Pancreas (tissue), 10 donors: Measurements from ENCODE around the gene SLC7A8. TPM values are rescaled to one million over a fixed set of nuclear protein-coding genes. Genes with fewer than 3 reads are reported as not detected.
A peak's percentile ranks its signal among the peaks of the same experiment; 100 is the strongest.

Experiments
- ATAC-seq, 4 donors: fragments of 200-7000 bp; cut with Tn5 transposase; one replicate each; pipeline versions ENCODE4 v1.8.0 to v1.9.1; 2020; ENCODE audit warnings: mild to moderate bottlenecking in 4 of 4, moderate library complexity in 4 of 4
- DNase-seq, 6 donors: peaks; one replicate each; pipeline ENCODE4 v3.0.0-alpha.2; 2020
- FAIRE-seq: peaks from 2 replicates; lab custom pipeline; 2012; peaks lifted over from hg19 to GRCh38; lab: Jason Lieb, UNC
- H3K27ac ChIP-seq, 4 donors: fragments of 200-600 bp; sonication (generic); 1 replicate in 3 of 4; 2 replicates in 1 of 4; pipeline versions ENCODE4 v1.5.0 to v1.8.0; 2020
- H3K27me3 ChIP-seq, 4 donors: fragments of 200-600 bp; one replicate each; pipeline ENCODE4 v1.8.0; 2021
- H3K36me3 ChIP-seq, 3 donors: fragments of 200-600 bp; sonication (generic) in 1 of 3; one replicate each; pipeline versions ENCODE4 v1.5.0 to v1.8.0; 2020 to 2021
- H3K4me1 ChIP-seq, 3 donors: fragments of 200-600 bp; one replicate each; pipeline ENCODE4 v1.8.0; 2021
- H3K4me3 ChIP-seq, 4 donors: fragments of 200-600 bp; sonication (generic) in 2 of 4; one replicate each; pipeline versions ENCODE4 v1.5.0 to v1.8.0; 2020 to 2021
- H3K9me3 ChIP-seq, 4 donors: fragments of 200-600 bp; one replicate each; pipeline ENCODE4 v1.8.0; 2021
- CTCF ChIP-seq, 4 donors: fragments of 200-600 bp; sonication (generic) in 3 of 4; IDR thresholded peaks; one replicate each; pipeline versions ENCODE4 v1.5.0 to v1.8.0; 2021; ENCODE audit warnings: antibody characterized with exemption in 4 of 4
- WGBS, 2 donors: extraction: QIAGEN DNeasy Blood & Tissue Kit; methylation state at CpG; one replicate each; pipeline ENCODE4 v1.1.7; 2013; 5-methylcytosine and 5-hydroxymethylcytosine counted together
- intact Hi-C, 3 donors: fragments of 100-400 bp; cut with DNase I; formaldehyde crosslinking; loops; one replicate each; pipeline versions ENCODE4 v1.11.1 to v1.14.2; 2022
- polyA plus RNA-seq, 2 donors: library from polyadenylated mRNA; stranded (reverse); fragments of 200-250 nt; gene quantifications; one replicate each; pipeline ENCODE4 v1.2.3, GENCODE V29; 2013
- total RNA-seq, 6 donors: library from RNA; stranded (reverse); fragmentation: NEBNext Ultra II Directional in 4 of 6; extraction: Animal tissue kit (Norgen Biotek cat#: 25700) in 4 of 6; gene quantifications; one replicate each; pipeline versions ENCODE4 v1.2.1 to v1.2.4, GENCODE V29; 2021 to 2023
- donor health status: healthy with polysubstance abuse.
- donor health status: DM: no; HTN: no; CAD: no; lungs with moderate emphysema.
- donor health status: DM: no; HTN: no; CAD: no.
- donor health status: control.
- donor health status: control.
- donor health status: Bipolar disorder and iron deficiency.
- donor health status: DM: yes; HTN: yes; CAD: no.
- donor health status: DM: no; HTN: no; CAD: no.
- donor health status: DM: no; HTN: no; CAD: no.
- donor health status: DM: yes; HTN: yes; CAD: no.

SLC7A8 gene
- total and polyA plus RNA-seq, 8 donors: 11.5 to 70.8 (median 30.5) TPM

- H3K4me1 ChIP-seq: no peaks in the 10 kb centered on the region
- peaks cover 5 to 76% (median 49%) of the 10 kb centered on the region in 3 donors for H3K36me3 ChIP-seq
- WGBS, 2 donors: 64 to 68% methylated on average over 2 of the region's 2 CpGs
- no peaks in the 10 kb centered on the region for H3K9me3 ChIP-seq
- H3K4me3 ChIP-seq: no peak overlapping the region
- ATAC-seq (peak in 3 of 4 donors; percentile 70 to 87 (median 87)), FAIRE-seq (no peak), DNase-seq (peak in 1 of 6 donors; percentile 58)
- H3K27ac ChIP-seq: peak overlapping the region in 1 of 4 donors; percentile 4
- no peak for TF ChIP-seq CTCF (IDR thresholded peaks at IDR 0.05)
- intact Hi-C loops: no loop called here
- no peaks in the 10 kb centered on the region for H3K27me3 ChIP-seq
Observed at GRCh38 chr14:23078692-23079116, 104.8 kb downstream of the SLC7A8 start.

- TF ChIP-seq CTCF (IDR thresholded peaks at IDR 0.05): no peak
- WGBS, 2 donors: 79 to 81% methylated on average over 5 of the region's 5 CpGs
- DNase-seq: no peak
- Histone ChIP-seq H3K27me3 (no peaks in the 10 kb centered on the region), H3K4me1 (peaks cover 0 to 2% (median 2%) of the 10 kb centered on the region in 3 donors), H3K27ac (peak overlapping the region in 2 of 4 donors; percentile 16 to 19), H3K36me3 (peaks cover 5 to 71% (median 43%) of the 10 kb centered on the region in 3 donors), H3K4me3 (no peak overlapping the region), H3K9me3 (no peaks in the 10 kb centered on the region)
- no peak for FAIRE-seq
- peak in 1 of 4 donors; percentile 7 for ATAC-seq
- intact Hi-C loops: no loop called here
Observed at GRCh38 chr14:23077962-23078361, 105.5 kb downstream of the SLC7A8 start.

GRCh38 chr14:23076785-23077408 is 106.6 kb downstream of the SLC7A8 start:
- intact Hi-C loops: no loop called here
- Histone ChIP-seq H3K4me3 (no peak overlapping the region), H3K27ac (no peak overlapping the region), H3K27me3 (no peaks in the 10 kb centered on the region), H3K4me1 (peaks cover 8 to 13% (median 12%) of the 10 kb centered on the region in 3 donors), H3K36me3 (peaks cover 5 to 75% (median 39%) of the 10 kb centered on the region in 3 donors), H3K9me3 (no peaks in the 10 kb centered on the region)
- peak; percentile 35 to 53 (median 49) for TF ChIP-seq CTCF (IDR thresholded peaks at IDR 0.05)
- ATAC-seq (peak; percentile 24 to 60 (median 50)), DNase-seq (no peak), FAIRE-seq (no peak)
- 63 to 70% methylated on average over 5 of the region's 5 CpGs for WGBS, 2 donors

Other genes starting within 250 kb of the SLC7A8 start
- gene HAUS4, start 226.6 kb downstream of the SLC7A8 start, total RNA-seq: 10 to 100 TPM; 18.4 to 31.8 (median 23.4) TPM
- 10 to 100 TPM; 13.6 to 17.0 TPM for gene HAUS4, start 226.6 kb downstream of the SLC7A8 start, polyA plus RNA-seq
- gene AJUBA, start 201.1 kb downstream of the SLC7A8 start, total RNA-seq: 10 to 100 TPM in 2 of 6 donors, 1 to 10 TPM in 4; 5.4 to 17.8 (median 9.1) TPM
- 1 to 10 TPM; 6.3 to 9.5 TPM for gene AJUBA, start 201.1 kb downstream of the SLC7A8 start, polyA plus RNA-seq
- 1 to 10 TPM; 4.3 to 7.5 (median 5.4) TPM for gene C14orf93, start 173.5 kb downstream of the SLC7A8 start, total RNA-seq
- 10 to 100 TPM in 1 of 2 donors, 1 to 10 TPM in 1; 8.3 to 11.3 TPM for gene C14orf93, start 173.5 kb downstream of the SLC7A8 start, polyA plus RNA-seq
- gene PSMB5, start 148.8 kb downstream of the SLC7A8 start, total RNA-seq: 10 to 100 TPM; 29.6 to 50.4 (median 45.9) TPM
- 10 to 100 TPM; 31.8 to 62.9 TPM for gene PSMB5, start 148.8 kb downstream of the SLC7A8 start, polyA plus RNA-seq
- gene PSMB11, start 141.4 kb downstream of the SLC7A8 start, total RNA-seq: not detected
- gene PSMB11, start 141.4 kb downstream of the SLC7A8 start, polyA plus RNA-seq: under 1 TPM in 1 of 2 donors, not detected in 1; 0.05 TPM
- gene CDH24, start 126.1 kb downstream of the SLC7A8 start, total RNA-seq: 1 to 10 TPM in 5 of 6 donors, under 1 TPM in 1; 0.91 to 3.4 (median 1.3) TPM
- 10 to 100 TPM in 1 of 2 donors, 1 to 10 TPM in 1; 9.6 to 11.8 TPM for gene CDH24, start 126.1 kb downstream of the SLC7A8 start, polyA plus RNA-seq
- gene ACIN1, start 88.5 kb downstream of the SLC7A8 start, total RNA-seq: 100 to 1,000 TPM in 1 of 6 donors, 10 to 100 TPM in 5; 43.1 to 106 (median 55.9) TPM
- 100 to 1,000 TPM; 134 to 152 TPM for gene ACIN1, start 88.5 kb downstream of the SLC7A8 start, polyA plus RNA-seq
- gene C14orf119, start 88.2 kb downstream of the SLC7A8 start, total RNA-seq: 10 to 100 TPM in 4 of 6 donors, 1 to 10 TPM in 2; 7.5 to 22.7 (median 13.6) TPM
- 10 to 100 TPM; 10.4 to 20.8 TPM for gene C14orf119, start 88.2 kb downstream of the SLC7A8 start, polyA plus RNA-seq
- not detected for gene CIROP, start 78.7 kb downstream of the SLC7A8 start, total RNA-seq
- gene CIROP, start 78.7 kb downstream of the SLC7A8 start, polyA plus RNA-seq: not detected
- gene CEBPE, start 64.4 kb downstream of the SLC7A8 start, total RNA-seq: not detected
- gene CEBPE, start 64.4 kb downstream of the SLC7A8 start, polyA plus RNA-seq: not detected
- under 1 TPM in 2 of 6 donors, not detected in 4; 0.12 to 0.29 TPM for gene RNF212B, start 54.3 kb upstream of the SLC7A8 start, total RNA-seq
- gene RNF212B, start 54.3 kb upstream of the SLC7A8 start, polyA plus RNA-seq: not detected
- 10 to 100 TPM in 1 of 6 donors, 1 to 10 TPM in 5; 4.5 to 10.3 (median 6.0) TPM for gene HOMEZ, start 102.5 kb upstream of the SLC7A8 start, total RNA-seq
- 1 to 10 TPM; 4.9 to 5.9 TPM for gene HOMEZ, start 102.5 kb upstream of the SLC7A8 start, polyA plus RNA-seq
- gene PPP1R3E, start 119.2 kb upstream of the SLC7A8 start, total RNA-seq: 10 to 100 TPM in 2 of 6 donors, 1 to 10 TPM in 4; 4.1 to 12.8 (median 5.6) TPM
- 10 to 100 TPM; 18.0 to 25.9 TPM for gene PPP1R3E, start 119.2 kb upstream of the SLC7A8 start, polyA plus RNA-seq
- 10 to 100 TPM; 24.8 to 29.7 (median 26.2) TPM for gene BCL2L2, start 123.2 kb upstream of the SLC7A8 start, total RNA-seq
- gene BCL2L2, start 123.2 kb upstream of the SLC7A8 start, polyA plus RNA-seq: 10 to 100 TPM; 28.8 to 31.6 TPM
- 10 to 100 TPM; 32.6 to 82.2 (median 45.0) TPM for gene PABPN1, start 137.8 kb upstream of the SLC7A8 start, total RNA-seq
- 100 to 1,000 TPM; 154 to 166 TPM for gene PABPN1, start 137.8 kb upstream of the SLC7A8 start, polyA plus RNA-seq
- 10 to 100 TPM in 4 of 6 donors, 1 to 10 TPM in 2; 6.4 to 19.6 (median 10.3) TPM for gene SLC22A17, start 169.2 kb upstream of the SLC7A8 start, total RNA-seq
- 10 to 100 TPM; 29.9 to 90.7 TPM for gene SLC22A17, start 169.2 kb upstream of the SLC7A8 start, polyA plus RNA-seq
- 1 to 10 TPM in 2 of 6 donors, under 1 TPM in 4; 0.23 to 2.2 (median 0.71) TPM for gene EFS, start 181.5 kb upstream of the SLC7A8 start, total RNA-seq
- gene EFS, start 181.5 kb upstream of the SLC7A8 start, polyA plus RNA-seq: 1 to 10 TPM; 1.7 to 3.0 TPM
- gene IL25, start 189.1 kb upstream of the SLC7A8 start, total RNA-seq: not detected
- not detected for gene IL25, start 189.1 kb upstream of the SLC7A8 start, polyA plus RNA-seq
- under 1 TPM in 1 of 6 donors, not detected in 5; 0.25 TPM for gene CMTM5, start 193.4 kb upstream of the SLC7A8 start, total RNA-seq
- gene CMTM5, start 193.4 kb upstream of the SLC7A8 start, polyA plus RNA-seq: under 1 TPM; 0.16 to 0.53 TPM
- under 1 TPM in 4 of 6 donors, not detected in 2; 0.03 to 0.16 (median 0.05) TPM for gene MYH6, start 224.6 kb upstream of the SLC7A8 start, total RNA-seq
- under 1 TPM; 0.56 to 0.72 TPM for gene MYH6, start 224.6 kb upstream of the SLC7A8 start, polyA plus RNA-seq